Common myeloid progenitor, CD34-positive (primary cell): ENCODE measurements around the gene CRAT.

Source experiments
- CTCF ChIA-PET: fragments of 350-600 bp; sonication (Branson Sonifier 250); formaldehyde crosslinking; loops from one replicate; lab custom pipeline; 2021; ENCODE audit warnings: antibody characterized with exemption; lab: Charles Lee
- POLR2A ChIA-PET: fragments of 350-600 bp; sonication (Branson Sonifier 250); formaldehyde crosslinking; loops from one replicate; lab custom pipeline; 2021; ENCODE audit warnings: antibody characterized with exemption; lab: Charles Lee
- DNase-seq, 3 donors: peaks; one replicate each; pipeline versions ENCODE4 v3.0.0 to v3.0.0-alpha.2; 2013
- H3K27ac ChIP-seq, 2 experiments: 1 replicate in 1 of 2; 2 replicates in 1 of 2; pipeline ENCODE4 v1.7.0; 2013; ENCODE audit warnings: inconsistent platforms in 2 of 2, low read length in 2 of 2, mild to moderate bottlenecking in 2 of 2, low read depth in 1 of 2, moderate library complexity in 1 of 2; ENCODE audit not compliant: severe bottlenecking in 2 of 2, insufficient read depth in 1 of 2, poor library complexity in 1 of 2
- H3K27me3 ChIP-seq, 5 experiments: replicated peaks in 2 of 5; 1 replicate in 3 of 5; 2 replicates in 2 of 5; pipeline versions ENCODE4 v1.6.1 to v1.7.0; 2013; ENCODE audit warnings: low read length in 4 of 5, mild to moderate bottlenecking in 2 of 5, moderate library complexity in 2 of 5, inconsistent platforms in 1 of 5; ENCODE audit not compliant: insufficient read depth in 5 of 5, control insufficient read depth in 4 of 5
- H3K36me3 ChIP-seq, 4 experiments: 1 replicate in 2 of 4; 2 replicates in 2 of 4; pipeline versions ENCODE4 v1.6.1 to v1.7.0; 2013; ENCODE audit warnings: low read length in 3 of 4, control low read depth in 1 of 4, mild to moderate bottlenecking in 1 of 4; ENCODE audit not compliant: control insufficient read depth in 4 of 4, insufficient read depth in 4 of 4
- H3K4me1 ChIP-seq, 4 experiments: 1 replicate in 3 of 4; 2 replicates in 1 of 4; pipeline versions ENCODE4 v1.6.1 to v1.7.1; 2013; ENCODE audit warnings: low read length in 3 of 4, mild to moderate bottlenecking in 3 of 4, control low read depth in 1 of 4, inconsistent platforms in 1 of 4, moderate library complexity in 1 of 4; ENCODE audit not compliant: control insufficient read depth in 4 of 4, insufficient read depth in 4 of 4; ENCODE audit errors: control extremely low read depth in 1 of 4
- H3K4me3 ChIP-seq, 7 experiments: 1 replicate in 4 of 7; 2 replicates in 3 of 7; pipeline versions ENCODE4 v1.5.1 to v1.7.0; 2013; ENCODE audit warnings: mild to moderate bottlenecking in 7 of 7, low read length in 6 of 7, moderate library complexity in 6 of 7, inconsistent platforms in 2 of 7, low read depth in 2 of 7, control low read depth in 1 of 7; ENCODE audit not compliant: insufficient read depth in 4 of 7, control insufficient read depth in 1 of 7; ENCODE audit errors: extremely low read depth in 1 of 7
- H3K9me3 ChIP-seq, 5 experiments: 1 replicate in 4 of 5; 2 replicates in 1 of 5; pipeline versions ENCODE4 v1.6.1 to v1.7.1; 2013; ENCODE audit warnings: low read length in 4 of 5, mild to moderate bottlenecking in 2 of 5, inconsistent platforms in 1 of 5, low read depth in 1 of 5, moderate library complexity in 1 of 5; ENCODE audit not compliant: control insufficient read depth in 4 of 5, insufficient read depth in 2 of 5; ENCODE audit errors: control extremely low read depth in 1 of 5
- WGBS: methylation state at CpG from one replicate; pipeline ENCODE4 v1.1.5; 2013; ENCODE audit not compliant: insufficient coverage; 5-methylcytosine and 5-hydroxymethylcytosine counted together

CRAT gene

GRCh38 chr9:129101279-129101678 lies 9.3 kb downstream of the CRAT start:
- Histone ChIP-seq H3K36me3 (peaks cover 0 to 22% (median 2%) of the 10 kb centered on the region in 4 experiments), H3K4me3 (no peak overlapping the region), H3K27me3 (no peaks in the 10 kb centered on the region), H3K9me3 (no peaks in the 10 kb centered on the region), H3K4me1 (no peaks in the 10 kb centered on the region), H3K27ac (no peak overlapping the region)
- WGBS = 90% methylated on average over 7 of the region's 7 CpGs
- ChIA-PET CTCF (interaction anchor here (1.1 kb wide), 1 partner anchor 14 kb away, joined by 7 read pairs; no protein-coding TSS in a partner anchor), POLR2A (interaction anchor here (0.6 kb wide), 1 partner anchor 32 kb away, joined by 3 read pairs; no protein-coding TSS in a partner anchor)
- no peak for DNase-seq

GRCh38 chr9:129100383-129101169 lies 10.0 kb downstream of the CRAT start:
- DNase-seq = no peak
- Histone ChIP-seq H3K36me3 (peaks cover 0 to 24% (median 4%) of the 10 kb centered on the region in 4 experiments), H3K9me3 (no peaks in the 10 kb centered on the region), H3K27ac (no peak overlapping the region), H3K4me3 (no peak overlapping the region), H3K4me1 (no peaks in the 10 kb centered on the region), H3K27me3 (no peaks in the 10 kb centered on the region)
- WGBS = 83% methylated on average over 17 of the region's 28 CpGs
- ChIA-PET POLR2A (interaction anchor here (0.6 kb wide), 1 partner anchor 31 kb away, joined by 3 read pairs; no protein-coding TSS in a partner anchor), CTCF (interaction anchor here (1.1 kb wide), 1 partner anchor 15 kb away, joined by 7 read pairs; no protein-coding TSS in a partner anchor)

- H3K27me3 ChIP-seq = no peaks in the 10 kb centered on the region
- no peak overlapping the region for H3K4me3 ChIP-seq
- no peaks in the 10 kb centered on the region for H3K9me3 ChIP-seq
- WGBS = 100% methylated on average over 10 of the region's 11 CpGs
- POLR2A ChIA-PET = interaction anchor here (0.6 kb wide), 1 partner anchor 28 kb away, joined by 3 read pairs; no protein-coding TSS in a partner anchor
- CTCF ChIA-PET = interaction anchor here (1.0 kb wide), 1 partner anchor 91 kb away, joined by 3 read pairs; no protein-coding TSS in a partner anchor
- no peak for DNase-seq
- H3K36me3 ChIP-seq = peaks cover 0 to 28% (median 8%) of the 10 kb centered on the region in 4 experiments
- H3K27ac ChIP-seq = no peak overlapping the region
- H3K4me1 ChIP-seq = no peaks in the 10 kb centered on the region
Observed at GRCh38 chr9:129098328-129098727, 12.3 kb downstream of the CRAT start.

GRCh38 chr9:129097671-129098306 lies 12.8 kb downstream of the CRAT start:
- no peaks in the 10 kb centered on the region for H3K27me3 ChIP-seq
- H3K36me3 ChIP-seq = peaks cover 0 to 28% (median 8%) of the 10 kb centered on the region in 4 experiments
- no peaks in the 10 kb centered on the region for H3K9me3 ChIP-seq
- WGBS = 92% methylated on average over 11 of the region's 16 CpGs
- no peak for DNase-seq
- H3K4me1 ChIP-seq = no peaks in the 10 kb centered on the region
- no peak overlapping the region for H3K27ac ChIP-seq
- POLR2A ChIA-PET = interaction anchor here (0.6 kb wide), 1 partner anchor 28 kb away, joined by 3 read pairs; no protein-coding TSS in a partner anchor
- no peak overlapping the region for H3K4me3 ChIP-seq
- CTCF ChIA-PET = interaction anchor here (0.9 to 1.0 kb wide), 2 partner anchors 12 to 91 kb away, joined by 3 read pairs; no protein-coding TSS in a partner anchor

- DNase-seq = no peak
- no peak overlapping the region for H3K27ac ChIP-seq
- WGBS = 97% methylated on average over 8 of the region's 12 CpGs
- ChIA-PET POLR2A (no interaction called here), CTCF (no interaction called here)
- no peaks in the 10 kb centered on the region for H3K4me1 ChIP-seq
- no peaks in the 10 kb centered on the region for H3K27me3 ChIP-seq
- H3K36me3 ChIP-seq = peaks cover 0 to 28% (median 8%) of the 10 kb centered on the region in 4 experiments
- no peak overlapping the region for H3K4me3 ChIP-seq
- no peaks in the 10 kb centered on the region for H3K9me3 ChIP-seq
Observed at GRCh38 chr9:129095908-129096307, 14.7 kb downstream of the CRAT start.

GRCh38 chr9:129095170-129095667 lies 15.4 kb downstream of the CRAT start:
- ChIA-PET CTCF (interaction anchor here (0.8 kb wide), 1 partner anchor 13 kb away, joined by 4 read pairs; no protein-coding TSS in a partner anchor), POLR2A (no interaction called here)
- DNase-seq = no peak
- no peaks in the 10 kb centered on the region for H3K27me3 ChIP-seq
- H3K4me1 ChIP-seq = no peaks in the 10 kb centered on the region
- WGBS = 95% methylated on average over 15 of the region's 21 CpGs
- no peak overlapping the region for H3K4me3 ChIP-seq
- peaks cover 0 to 33% (median 12%) of the 10 kb centered on the region in 4 experiments for H3K36me3 ChIP-seq
- H3K27ac ChIP-seq = no peak overlapping the region
- H3K9me3 ChIP-seq = no peaks in the 10 kb centered on the region
